C4-2B (cell line): ENCODE results near the gene HMGN1.

Experiments used
- CTCF ChIP-seq: fragments of 450-650 bp; conservative IDR thresholded peaks from 2 replicates; pipeline ENCODE4 v1.5.1; 2017; ENCODE audit warnings: mild to moderate bottlenecking
- ZFX ChIP-seq: fragments of 450-650 bp; IDR thresholded peaks from 2 replicates; pipeline ENCODE4 v1.6.1; 2017

DNA sequence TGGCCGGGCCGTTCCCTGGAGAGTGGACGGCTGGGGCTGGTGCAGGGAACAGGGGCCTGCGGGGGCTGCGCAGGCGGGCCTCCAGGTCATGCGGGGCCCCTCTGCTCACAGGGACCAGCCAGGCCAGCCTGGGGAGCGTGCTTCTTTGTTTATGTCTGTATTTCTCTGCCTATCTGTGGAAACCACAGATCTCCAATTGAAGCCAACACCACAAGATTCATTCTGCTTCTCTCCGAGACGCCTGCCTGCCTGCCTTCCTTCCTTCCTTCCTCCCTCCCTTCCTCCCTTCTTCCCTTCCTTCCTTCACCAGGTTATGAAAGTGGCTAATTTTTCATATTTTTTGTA, 39.9 kb upstream of the HMGN1 start:
- TF ChIP-seq CTCF (peak; percentile 42), ZFX (0 out of 2 replicates have a peak, but pooled peaks have one; percentile 21)
